Middle frontal gyrus (tissue), 1 donor: Measurements from ENCODE around the gene RNF121.
"Not testable (repeated sequence)": the region's sequence is repeated elsewhere in the genome, so short reads cannot be mapped to it uniquely, and the experiment has no call there.

ENCODE experiments used
- DNase-seq: peaks from one replicate; pipeline ENCODE4 v3.0.0-alpha.2; 2015; ENCODE audit warnings: low spot score; ENCODE audit errors: extremely low spot score

Gene RNF121

GRCh38 chr11:71928737-71929443, at the start of gene RNF121:
RNF121 (plus strand) TSS chr11:71929046; CDS start chr11:71929062, 16 bp downstream.
- peak; percentile 90 for DNase-seq

GRCh38 chr11:71885806-71886205, 43.0 kb upstream of the RNF121 start:
- not testable (repeated sequence) for DNase-seq

GRCh38 chr11:71888335-71889010, 40.4 kb upstream of the RNF121 start:
- not testable (repeated sequence) for DNase-seq

GRCh38 chr11:71889181-71889872, 39.5 kb upstream of the RNF121 start:
- DNase-seq, result not testable (repeated sequence)

GRCh38 chr11:71895961-71896360, 32.9 kb upstream of the RNF121 start:
- no peak for DNase-seq

GRCh38 chr11:71901137-71901536, 27.7 kb upstream of the RNF121 start:
- DNase-seq, result not testable (repeated sequence)

GRCh38 chr11:71908218-71908617, 20.6 kb upstream of the RNF121 start:
- no peak for DNase-seq

GRCh38 chr11:71910775-71911174, 18.1 kb upstream of the RNF121 start:
- DNase-seq, result not testable (repeated sequence)

GRCh38 chr11:71911321-71911985, 17.4 kb upstream of the RNF121 start:
- DNase-seq, result not testable (repeated sequence)

GRCh38 chr11:71911986-71912340, 16.9 kb upstream of the RNF121 start:
- DNase-seq, result not testable (repeated sequence)

- DNase-seq, result no peak
Measured at GRCh38 chr11:71913756-71914526, 14.9 kb upstream of the RNF121 start.

- no peak for DNase-seq
Measured at GRCh38 chr11:71914617-71915189, 14.1 kb upstream of the RNF121 start.

- DNase-seq, result no peak
Measured at GRCh38 chr11:71917646-71918140, 11.2 kb upstream of the RNF121 start.

- DNase-seq, result no peak
Measured at GRCh38 chr11:71927820-71928736, 768 bp upstream of the RNF121 start, which contains the start of gene XNDC1N. XNDC1N (minus strand) TSS chr11:71928594; CDS start chr11:71923353, 5,241 bp downstream.

GRCh38 chr11:71929491-71929890, 645 bp downstream of the RNF121 start:
- no peak for DNase-seq

- no peak for DNase-seq
Measured at GRCh38 chr11:71930556-71931244, 1.9 kb downstream of the RNF121 start.

GRCh38 chr11:71931245-71931602, 2.4 kb downstream of the RNF121 start:
- no peak for DNase-seq

GRCh38 chr11:71933141-71933933, 4.5 kb downstream of the RNF121 start:
- no peak for DNase-seq
